Inflammatory macrophage treated with lipopolysaccharide for 1 hour (primary cell): Measurements from ENCODE around the gene ELAVL2.
"Not testable (repeated sequence)": the region's sequence is repeated elsewhere in the genome, so short reads cannot be mapped to it uniquely, and the experiment has no call there.

Experiments
- DNase-seq, 2 donors: peaks; one replicate each; pipeline ENCODE4 v3.0.0-alpha.2; 2020 to 2022

Gene ELAVL2

GRCh38 chr9:23769307-23769935 lies 56.6 kb downstream of the ELAVL2 start:
- DNase-seq, result no peak

- DNase-seq, result no peak
These were observed 57.2 kb downstream of the ELAVL2 start for GRCh38 chr9:23768861-23769260.

- no peak for DNase-seq
These were observed 59.4 kb downstream of the ELAVL2 start for GRCh38 chr9:23766613-23767012.

- DNase-seq, result no peak
These were observed 60.5 kb downstream of the ELAVL2 start for GRCh38 chr9:23765561-23765960.

- DNase-seq, result no peak
These were observed 61.8 kb downstream of the ELAVL2 start for GRCh38 chr9:23764219-23764618.

GRCh38 chr9:23754551-23754950 lies 71.5 kb downstream of the ELAVL2 start:
- no peak for DNase-seq

GRCh38 chr9:23752859-23753258 lies 73.2 kb downstream of the ELAVL2 start:
- DNase-seq, result no peak

GRCh38 chr9:23751633-23752032 lies 74.4 kb downstream of the ELAVL2 start:
- no peak for DNase-seq

GRCh38 chr9:23750808-23751207 lies 75.2 kb downstream of the ELAVL2 start:
- DNase-seq, result no peak

GRCh38 chr9:23747088-23748075 lies 78.7 kb downstream of the ELAVL2 start:
- no peak for DNase-seq

GRCh38 chr9:23746317-23746716 lies 79.7 kb downstream of the ELAVL2 start:
- DNase-seq, result no peak

GRCh38 chr9:23743036-23743435 lies 83.0 kb downstream of the ELAVL2 start:
- no peak for DNase-seq

GRCh38 chr9:23741351-23741750 lies 84.7 kb downstream of the ELAVL2 start:
- no peak for DNase-seq

- DNase-seq, result no peak
These were observed 85.5 kb downstream of the ELAVL2 start for GRCh38 chr9:23740531-23740930.

GRCh38 chr9:23739753-23740152 lies 86.3 kb downstream of the ELAVL2 start:
- no peak for DNase-seq

- DNase-seq, result no peak
These were observed 89.7 kb downstream of the ELAVL2 start for GRCh38 chr9:23736293-23736692.

- DNase-seq, result no peak
These were observed 92.5 kb downstream of the ELAVL2 start for GRCh38 chr9:23733495-23734078.

GRCh38 chr9:23731353-23731752 lies 94.7 kb downstream of the ELAVL2 start:
- no peak for DNase-seq

- no peak for DNase-seq
These were observed 95.7 kb downstream of the ELAVL2 start for GRCh38 chr9:23730364-23730763.

GRCh38 chr9:23728736-23729135 lies 97.3 kb downstream of the ELAVL2 start:
- no peak for DNase-seq

- no peak for DNase-seq
These were observed 100.6 kb downstream of the ELAVL2 start for GRCh38 chr9:23725279-23725946.

GRCh38 chr9:23723672-23724071 lies 102.4 kb downstream of the ELAVL2 start:
- no peak for DNase-seq

GRCh38 chr9:23723048-23723447 lies 103.0 kb downstream of the ELAVL2 start:
- not testable (repeated sequence) for DNase-seq
